ENCODE measurements around the gene DMBX1. TPM values are rescaled to one million over a fixed set of nuclear protein-coding genes. Genes with fewer than 3 reads are reported as not detected.

Gene DMBX1
- total RNA-seq, 4 donors from 2014 or later = 0.25 to 0.55 (median 0.30) TPM; not detected in 1

GRCh38 chr1:46474570-46474969 lies 15.1 kb upstream of the DMBX1 start:
- H3K4me3 ChIP-seq = no peak overlapping the region
- no peak for TF ChIP-seq POLR2AphosphoS5 (IDR thresholded peaks at IDR 0.05)
- no peak for TF ChIP-seq POLR2A (IDR thresholded peaks at IDR 0.05)
- no peak for TF ChIP-seq CTCF (IDR thresholded peaks at IDR 0.05)
- no peak for TF ChIP-seq EP300 (IDR thresholded peaks at IDR 0.05)
- H3K36me3 ChIP-seq = no peaks in the 10 kb centered on the region
- 39% methylated on average over 7 of the region's 20 CpGs for WGBS
- no peak for DNase-seq (ENCODE audit: low spot score in 2 of 2)
- no peaks in the 10 kb centered on the region for H3K4me1 ChIP-seq
- H3K27me3 ChIP-seq = peaks cover 39% of the 10 kb centered on the region
- no peak overlapping the region for H3K27ac ChIP-seq
- no peaks in the 10 kb centered on the region for H3K9me3 ChIP-seq

GRCh38 chr1:46476673-46477072 lies 13.0 kb upstream of the DMBX1 start:
- Histone ChIP-seq H3K27ac (no peak overlapping the region), H3K4me3 (no peak overlapping the region), H3K4me1 (no peaks in the 10 kb centered on the region), H3K27me3 (peaks cover 48% of the 10 kb centered on the region), H3K36me3 (no peaks in the 10 kb centered on the region), H3K9me3 (no peaks in the 10 kb centered on the region)
- 86% methylated on average over 2 of the region's 2 CpGs for WGBS
- no peak for DNase-seq (ENCODE audit: low spot score in 2 of 2)
- no peak for TF ChIP-seq EP300 (IDR thresholded peaks at IDR 0.05)
- no peak for TF ChIP-seq POLR2AphosphoS5 (IDR thresholded peaks at IDR 0.05)
- TF ChIP-seq CTCF (IDR thresholded peaks at IDR 0.05) = no peak
- no peak for TF ChIP-seq POLR2A (IDR thresholded peaks at IDR 0.05)

GRCh38 chr1:46477153-46477929 lies 12.3 kb upstream of the DMBX1 start:
- Histone ChIP-seq H3K27me3 (peaks cover 51% of the 10 kb centered on the region), H3K36me3 (no peaks in the 10 kb centered on the region), H3K4me3 (no peak overlapping the region), H3K27ac (no peak overlapping the region), H3K4me1 (no peaks in the 10 kb centered on the region), H3K9me3 (no peaks in the 10 kb centered on the region)
- peak in 1 of 2 donors; percentile 88 for DNase-seq (ENCODE audit: low spot score in 2 of 2)
- TF ChIP-seq CTCF (IDR thresholded peaks at IDR 0.05) = peak; percentile 61 to 95
- no peak for TF ChIP-seq EP300 (IDR thresholded peaks at IDR 0.05)
- 32% methylated on average over 11 of the region's 11 CpGs for WGBS

GRCh38 chr1:46478721-46479485 lies 10.7 kb upstream of the DMBX1 start:
- no peak overlapping the region for H3K27ac ChIP-seq
- no peak for DNase-seq (ENCODE audit: low spot score in 2 of 2)
- no peaks in the 10 kb centered on the region for H3K4me1 ChIP-seq
- no peaks in the 10 kb centered on the region for H3K36me3 ChIP-seq
- peaks cover 55% of the 10 kb centered on the region for H3K27me3 ChIP-seq
- WGBS = 68% methylated on average over 7 of the region's 8 CpGs
- H3K4me3 ChIP-seq = no peak overlapping the region
- no peaks in the 10 kb centered on the region for H3K9me3 ChIP-seq
- TF ChIP-seq EP300 (IDR thresholded peaks at IDR 0.05) (no peak), CTCF (IDR thresholded peaks at IDR 0.05) (no peak), POLR2A (IDR thresholded peaks at IDR 0.05) (no peak), POLR2AphosphoS5 (IDR thresholded peaks at IDR 0.05) (no peak)

- H3K9me3 ChIP-seq = no peaks in the 10 kb centered on the region
- H3K27ac ChIP-seq = no peak overlapping the region
- no peak for DNase-seq (ENCODE audit: low spot score in 2 of 2)
- peaks cover 55% of the 10 kb centered on the region for H3K27me3 ChIP-seq
- H3K4me3 ChIP-seq = no peak overlapping the region
- H3K4me1 ChIP-seq = no peaks in the 10 kb centered on the region
- TF ChIP-seq POLR2AphosphoS5 (IDR thresholded peaks at IDR 0.05) (no peak), CTCF (IDR thresholded peaks at IDR 0.05) (no peak), POLR2A (IDR thresholded peaks at IDR 0.05) (no peak), EP300 (IDR thresholded peaks at IDR 0.05) (no peak)
- 41% methylated on average over 8 of the region's 17 CpGs for WGBS
- no peaks in the 10 kb centered on the region for H3K36me3 ChIP-seq
These were observed 9.8 kb upstream of the DMBX1 start for GRCh38 chr1:46479744-46480350.

All from suprapubic skin (tissue), 4 donors.